Right lobe of liver (tissue), 4 donors: Measurements from ENCODE around the gene DSG2.

ENCODE experiments used
- CTCF ChIP-seq, 4 donors: fragments of 200-600 bp in 3 of 4; fragments of 450-650 bp in 1 of 4; IDR thresholded peaks; one replicate each; pipeline versions ENCODE4 v1.5.1 to v1.8.0; 2016 to 2022; ENCODE audit warnings: antibody characterized with exemption in 4 of 4, mild to moderate bottlenecking in 2 of 4
- POLR2A ChIP-seq: fragments of 450-650 bp; IDR thresholded peaks from one replicate; pipeline ENCODE4 v1.6.1; 2017; ENCODE audit warnings: antibody characterized with exemption, mild to moderate bottlenecking
- donor health status: DM: no; HTN: no; CAD: no.
- donor health status: DM: no; HTN: no; CAD: no.
- donor health status: DM: no; HTN: yes; CAD: no.

GRCh38 chr18:31578126-31578525, 80.1 kb downstream of the DSG2 start:
- no peak for TF ChIP-seq CTCF (IDR thresholded peaks at IDR 0.05)
- TF ChIP-seq POLR2A, result no peak
